ENCODE measurements around the gene ARHGAP5.
"Not testable (repeated sequence)": the region's sequence is repeated elsewhere in the genome, so short reads cannot be mapped to it uniquely, and the experiment has no call there.

The ARHGAP5 gene

DNA sequence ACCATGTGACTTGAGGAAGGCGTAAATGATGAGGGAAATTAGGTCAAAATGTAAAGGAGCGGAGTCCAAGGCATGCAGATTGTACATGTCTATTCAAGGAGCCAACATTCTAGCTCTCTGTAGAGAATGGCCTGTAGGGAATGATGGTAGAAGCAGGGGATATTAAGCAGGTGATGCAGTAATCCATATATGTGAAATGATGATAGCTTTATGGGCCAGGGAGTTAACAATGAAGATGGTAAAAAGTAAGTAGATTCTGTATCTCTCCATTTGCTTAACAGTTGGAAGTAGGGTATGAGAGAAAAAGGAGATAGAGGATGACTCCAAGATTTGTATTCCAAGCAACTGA, 33.4 kb downstream of the ARHGAP5 start:
- no peak for DNase-seq (ENCODE audit: low read depth)

DNA sequence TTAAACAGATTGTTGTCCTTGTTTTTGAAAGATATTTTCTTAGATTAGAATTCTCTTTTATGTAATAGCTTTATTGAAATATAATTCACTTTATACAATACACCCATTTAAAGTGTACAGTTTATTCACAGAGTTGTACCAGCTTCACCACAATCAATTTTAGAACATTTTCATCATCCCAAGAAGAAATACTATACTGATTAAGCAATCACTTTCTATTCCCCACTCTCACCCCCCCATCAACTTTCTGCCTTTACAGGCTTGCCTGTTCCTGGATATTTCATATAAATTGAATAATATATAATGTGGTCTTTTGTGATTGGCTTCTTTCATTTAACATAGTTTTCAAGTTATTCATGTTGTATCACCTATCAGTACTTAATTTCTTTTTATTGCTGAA, 44.4 kb downstream of the ARHGAP5 start:
- DNase-seq (ENCODE audit: low read depth), result peak; percentile 46

DNA sequence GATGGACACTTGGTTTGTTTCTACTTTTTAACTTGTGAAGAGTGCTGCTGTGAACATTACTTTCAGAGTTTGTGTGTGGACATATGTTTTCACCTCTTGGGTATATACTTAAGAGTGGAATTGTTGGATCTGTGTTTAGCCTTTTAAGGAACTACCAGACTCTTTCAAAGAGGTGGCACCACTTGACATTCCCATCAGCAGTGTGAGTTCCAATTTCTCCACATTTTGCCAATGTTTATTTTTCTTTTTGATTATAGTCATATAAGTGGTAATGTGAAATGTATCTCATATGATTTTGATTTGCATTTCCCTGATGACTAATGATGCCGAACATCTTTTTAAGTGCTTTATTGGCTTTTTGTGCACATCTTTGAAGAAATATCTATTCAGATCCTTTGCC, 44.8 kb downstream of the ARHGAP5 start:
- peak; percentile 85 for DNase-seq (ENCODE audit: low read depth)

DNA sequence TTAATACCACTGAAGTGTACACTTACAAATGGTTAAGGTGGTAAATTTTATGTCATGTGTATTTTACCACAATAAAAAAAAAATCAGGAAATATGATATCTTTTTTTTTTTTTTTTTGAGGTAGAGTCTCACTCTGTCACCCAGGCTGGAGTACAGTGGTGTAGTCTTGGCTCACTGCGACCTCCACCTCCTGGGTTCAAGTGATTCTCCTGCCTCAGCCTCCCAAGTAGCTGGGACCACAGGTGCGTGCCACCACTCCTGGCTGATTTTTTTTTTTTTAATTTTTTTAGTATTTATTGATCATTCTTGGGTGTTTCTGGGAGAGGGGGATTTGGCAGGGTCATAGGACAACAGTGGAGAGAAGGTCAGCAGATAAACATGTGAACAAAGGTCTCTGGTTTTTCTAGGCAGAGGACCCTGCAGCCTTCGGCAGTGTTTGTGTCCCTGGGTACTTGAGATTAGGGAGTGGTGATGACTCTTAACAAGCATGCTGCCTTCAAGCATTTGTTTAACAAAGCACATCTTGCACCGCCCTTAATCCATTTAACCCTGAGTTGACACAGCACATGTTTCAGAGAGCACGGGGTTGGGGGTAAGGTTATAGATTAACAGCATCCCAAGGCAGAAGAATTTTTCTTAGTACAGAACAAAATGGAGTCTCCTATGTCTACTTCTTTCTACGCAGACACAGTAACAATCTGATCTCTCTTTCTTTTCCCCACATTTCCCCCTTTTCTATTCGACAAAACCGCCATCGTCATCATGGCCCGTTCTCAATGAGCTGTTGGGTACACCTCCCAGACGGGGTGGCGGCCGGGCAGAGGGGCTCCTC, 50.0 kb downstream of the ARHGAP5 start:
- DNase-seq (ENCODE audit: low read depth), result not testable (repeated sequence)

DNA sequence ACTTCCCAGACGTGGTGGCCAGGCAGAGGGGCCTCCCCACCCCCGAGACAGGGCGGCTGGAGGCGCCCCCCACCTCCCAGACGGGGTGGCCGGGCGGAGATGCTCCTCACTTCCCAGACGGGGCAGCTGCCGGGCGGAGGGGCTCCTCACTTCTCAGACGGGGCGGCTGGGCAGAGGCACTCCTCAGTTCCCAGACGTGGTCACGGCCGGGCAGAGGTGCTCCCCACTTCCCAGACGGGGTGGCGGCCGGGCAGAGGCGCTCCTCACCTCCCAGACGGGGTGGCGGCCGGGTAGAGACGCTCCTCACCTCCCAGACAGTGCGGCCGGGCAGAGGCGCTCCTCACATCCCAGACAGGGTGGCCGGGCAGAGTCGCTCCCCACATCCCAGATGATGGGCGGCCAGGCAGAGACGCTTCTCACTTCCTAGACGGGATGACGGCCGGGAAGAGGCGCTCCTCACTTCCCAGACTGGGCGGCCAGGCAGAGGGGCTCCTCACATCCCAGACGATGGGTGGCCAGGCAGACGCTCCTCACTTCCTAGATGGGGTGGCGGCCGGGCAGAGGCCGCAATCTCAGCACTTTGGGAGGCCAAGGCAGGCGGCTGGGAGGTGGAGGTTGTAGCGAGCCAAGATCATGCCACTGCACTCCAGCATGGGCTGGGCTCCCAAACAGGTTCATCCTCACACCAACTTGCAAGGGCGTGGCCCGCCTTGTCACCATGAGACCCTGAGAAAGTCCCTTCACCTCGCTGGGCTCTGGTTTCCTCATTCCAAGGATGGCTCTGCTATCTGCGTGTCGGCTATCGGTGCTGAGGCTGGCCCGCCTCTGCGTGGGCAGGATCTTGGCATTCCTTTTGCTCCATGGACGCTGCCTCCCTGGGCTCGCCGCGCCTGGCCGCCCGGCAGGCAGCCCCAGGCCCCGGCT, 50.9 kb downstream of the ARHGAP5 start:
- DNase-seq (ENCODE audit: low read depth), result not testable (repeated sequence)

DNA sequence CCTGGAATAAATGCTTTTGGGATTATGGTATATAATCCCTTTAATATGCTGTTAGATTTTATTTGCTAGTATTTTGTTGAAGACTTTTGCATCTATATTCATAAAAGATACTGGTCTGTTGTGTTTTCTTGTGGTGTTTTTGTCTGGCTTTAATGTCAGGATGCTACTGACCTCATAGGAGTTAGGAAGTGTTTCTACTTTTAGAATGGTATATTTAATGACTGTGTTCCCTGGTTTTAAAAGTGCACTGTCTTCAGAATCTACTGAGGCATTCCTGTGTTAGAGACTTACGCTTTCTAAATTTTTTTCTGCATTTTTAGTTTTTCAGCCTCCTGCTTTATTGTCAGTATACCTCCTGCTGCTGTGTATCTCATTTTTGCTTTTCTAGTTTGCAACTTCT, 51.6 kb downstream of the ARHGAP5 start:
- no peak for DNase-seq (ENCODE audit: low read depth)

DNA sequence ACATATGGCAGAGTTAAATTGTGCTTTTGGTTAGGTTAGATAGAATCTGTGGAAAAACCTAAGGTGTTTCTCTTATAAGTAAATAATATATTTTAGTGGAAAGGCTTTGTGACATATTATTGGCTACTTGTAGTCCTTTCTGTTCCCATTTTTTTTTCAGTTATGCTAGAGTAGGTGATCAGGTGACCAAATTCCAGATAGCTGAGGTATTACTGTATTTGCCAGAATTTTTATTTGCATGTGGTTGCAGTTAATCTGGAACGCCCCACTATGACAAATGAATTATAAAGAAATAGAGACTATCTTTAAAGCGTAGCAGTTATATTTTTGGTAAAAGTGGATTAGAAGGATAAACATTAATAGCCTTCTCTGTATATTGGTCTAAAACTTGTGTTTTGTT, 52.0 kb downstream of the ARHGAP5 start:
- DNase-seq (ENCODE audit: low read depth), result peak; percentile 12

DNA sequence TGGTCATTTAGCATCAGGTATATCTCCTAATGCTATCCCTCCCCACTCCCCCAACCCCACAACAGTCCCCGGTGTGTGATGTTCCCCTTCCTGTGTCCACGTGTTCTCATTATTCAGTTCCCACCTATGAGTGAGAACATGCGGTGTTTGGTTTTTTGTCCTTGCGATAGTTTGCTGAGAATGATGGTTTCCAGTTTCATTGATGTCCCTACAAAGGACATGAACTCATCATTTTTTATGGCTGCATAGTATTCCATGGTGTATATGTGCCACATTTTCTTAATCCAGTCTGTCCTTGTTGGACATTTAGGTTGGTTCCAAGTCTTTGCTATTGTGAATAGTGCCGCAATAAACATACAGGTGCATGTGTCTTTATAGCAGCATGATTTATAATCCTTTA, 54.6 kb downstream of the ARHGAP5 start:
- not testable (repeated sequence) for DNase-seq (ENCODE audit: low read depth)

DNA sequence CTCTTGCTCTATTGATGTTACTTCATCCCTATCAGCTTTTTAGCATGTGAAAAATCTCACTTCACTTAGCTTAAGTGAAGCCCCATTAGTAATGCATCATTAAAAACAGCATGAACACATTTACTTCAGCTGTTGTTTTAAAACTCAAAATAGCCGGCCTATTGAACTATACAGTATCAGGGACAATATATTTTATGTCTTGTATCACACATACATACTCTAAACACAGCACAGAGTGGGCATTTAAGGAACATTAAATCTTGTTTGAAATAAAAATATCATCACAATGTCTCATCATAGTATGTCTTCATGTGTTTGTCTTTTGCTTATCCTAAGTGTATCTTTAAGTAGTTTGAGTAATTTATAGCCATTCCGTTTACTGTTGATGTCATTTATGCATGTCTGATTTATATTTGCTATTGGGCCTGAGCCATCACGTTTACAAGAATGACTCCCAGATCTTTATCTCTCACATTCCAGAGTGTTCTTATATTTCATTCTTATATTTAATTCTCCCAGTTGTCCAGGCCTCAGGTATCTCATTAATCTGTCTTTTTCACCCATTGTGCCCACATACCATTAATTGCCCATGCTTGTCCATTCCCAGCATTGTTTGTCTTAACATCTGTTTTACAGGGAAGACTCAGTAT, 57.5 kb downstream of the ARHGAP5 start:
- no peak for DNase-seq (ENCODE audit: low read depth)

DNA sequence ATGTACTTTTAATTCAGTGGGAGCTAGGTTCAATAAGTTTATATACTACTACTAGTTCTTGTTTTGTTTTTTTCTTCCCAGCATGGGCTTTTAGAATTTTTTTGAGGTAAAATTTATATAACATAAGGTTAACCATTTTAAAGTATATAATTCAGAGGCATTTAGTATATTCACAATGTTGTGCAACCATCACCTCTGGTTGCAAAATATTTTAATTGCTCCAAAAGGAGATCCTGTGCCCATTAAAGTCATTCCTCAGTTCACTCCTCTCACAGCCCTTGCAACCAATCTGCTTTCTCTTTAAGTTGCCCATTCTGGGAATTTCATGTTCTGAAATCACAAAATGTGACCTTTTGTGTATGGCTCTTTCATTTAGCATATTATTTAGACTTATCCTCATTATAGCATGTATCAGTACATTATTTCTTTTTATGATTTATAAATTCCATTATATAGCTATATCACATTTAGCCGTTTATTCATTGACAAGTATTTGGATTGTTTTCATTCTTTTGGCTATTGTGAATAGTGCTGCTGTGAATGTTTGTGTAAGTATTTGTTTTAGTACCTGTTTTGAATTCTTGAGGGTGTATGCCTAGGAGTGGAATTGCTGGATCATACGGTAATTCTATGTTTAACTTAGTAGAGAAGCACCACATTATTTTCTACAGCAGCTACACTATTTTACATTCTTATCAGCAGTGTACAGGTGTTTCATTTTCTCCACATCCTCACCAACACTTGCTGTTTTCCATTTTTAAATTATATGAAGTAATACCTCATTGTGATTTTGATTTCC, 59.1 kb downstream of the ARHGAP5 start:
- peak; percentile 8 for DNase-seq (ENCODE audit: low read depth)

DNA sequence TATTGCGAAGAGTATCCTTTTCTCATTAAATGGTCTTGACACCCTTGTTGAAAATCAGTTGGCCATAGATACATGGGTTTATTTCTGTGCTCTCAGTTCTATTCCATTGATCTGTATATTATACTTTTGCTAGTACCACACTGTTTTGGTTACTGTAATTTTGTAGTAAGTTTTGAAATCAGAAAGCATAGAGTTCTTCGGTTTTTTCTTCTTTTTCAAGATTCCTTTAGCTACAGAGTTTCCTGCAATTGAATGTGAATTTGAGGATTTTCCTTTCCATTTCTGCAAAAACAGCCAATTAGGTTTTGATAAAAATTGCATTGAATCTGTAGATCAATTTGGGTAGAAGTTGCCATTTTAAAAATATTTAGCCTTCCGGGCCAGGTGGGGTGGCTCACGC, 60.2 kb downstream of the ARHGAP5 start:
- no peak for DNase-seq (ENCODE audit: low read depth)

DNA sequence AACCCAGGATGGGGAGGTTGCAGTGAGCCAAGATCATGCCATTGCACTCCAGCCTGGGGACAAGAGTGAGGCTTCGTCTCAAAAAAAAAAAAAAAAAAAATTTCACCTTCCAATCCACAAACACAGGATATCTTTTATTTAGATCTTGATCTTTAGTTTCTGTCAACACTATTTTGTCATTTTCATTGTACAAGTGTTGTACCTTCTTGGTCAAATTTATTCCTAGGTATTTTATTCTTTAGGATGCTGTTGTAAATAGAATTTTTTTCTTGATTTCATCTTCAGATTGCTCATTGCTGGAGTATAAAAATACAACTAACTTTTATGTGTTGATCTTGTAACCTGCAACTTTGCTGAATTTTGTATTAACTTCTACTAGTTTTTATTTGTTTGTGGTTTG, 60.8 kb downstream of the ARHGAP5 start:
- no peak for DNase-seq (ENCODE audit: low read depth)

DNA sequence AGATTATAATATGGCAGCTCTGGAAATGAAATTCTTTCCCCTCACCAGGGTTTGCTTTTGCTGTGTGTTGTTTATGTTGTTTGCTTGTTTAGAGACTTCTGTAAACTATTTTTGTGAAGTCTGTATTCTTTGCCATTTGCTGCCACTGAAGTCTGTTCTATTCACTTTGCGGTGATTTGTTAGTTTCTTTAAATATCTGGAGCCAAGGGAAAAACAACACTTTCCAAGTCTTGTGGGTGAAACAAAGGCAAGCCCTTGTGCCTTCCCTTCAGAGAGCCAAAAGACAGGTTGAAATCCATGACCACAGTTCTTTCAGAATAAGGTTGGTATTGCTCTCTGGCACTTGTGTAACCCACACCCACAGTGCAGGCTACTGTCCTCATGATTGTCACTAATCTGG, 65.2 kb downstream of the ARHGAP5 start:
- no peak for DNase-seq (ENCODE audit: low read depth)

DNA sequence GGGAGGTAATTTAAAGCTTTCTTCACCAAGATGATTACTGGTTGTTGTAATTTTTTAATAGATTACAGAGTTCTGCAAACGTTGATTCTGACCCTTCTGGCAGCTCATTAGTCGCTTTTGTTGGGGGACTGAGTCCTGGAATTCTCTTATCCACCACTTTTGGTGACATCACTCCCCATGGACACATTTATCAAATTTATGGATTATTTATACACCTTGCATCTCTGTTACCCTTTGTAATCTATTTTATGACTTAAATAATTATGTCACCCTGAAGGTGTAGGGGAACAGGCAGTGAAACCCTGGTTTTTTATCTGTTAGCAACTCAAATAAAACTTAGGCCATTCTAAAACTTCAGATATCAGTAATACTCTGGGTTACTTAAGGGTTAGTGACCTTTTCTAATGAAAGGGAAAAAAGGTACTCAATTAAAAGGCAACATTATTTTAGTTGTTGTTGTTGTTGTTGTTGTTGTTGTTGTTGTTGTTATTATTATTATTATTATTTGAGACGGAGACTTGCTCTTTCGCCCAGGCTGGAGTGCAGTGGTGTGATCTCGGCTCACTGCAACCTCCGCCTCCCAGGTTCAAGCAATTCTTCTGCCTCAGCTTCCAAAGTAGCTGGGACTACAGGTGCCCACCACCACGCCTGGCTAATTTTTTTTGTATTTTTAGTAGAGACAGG, 65.8 kb downstream of the ARHGAP5 start:
- DNase-seq (ENCODE audit: low read depth), result no peak

DNA sequence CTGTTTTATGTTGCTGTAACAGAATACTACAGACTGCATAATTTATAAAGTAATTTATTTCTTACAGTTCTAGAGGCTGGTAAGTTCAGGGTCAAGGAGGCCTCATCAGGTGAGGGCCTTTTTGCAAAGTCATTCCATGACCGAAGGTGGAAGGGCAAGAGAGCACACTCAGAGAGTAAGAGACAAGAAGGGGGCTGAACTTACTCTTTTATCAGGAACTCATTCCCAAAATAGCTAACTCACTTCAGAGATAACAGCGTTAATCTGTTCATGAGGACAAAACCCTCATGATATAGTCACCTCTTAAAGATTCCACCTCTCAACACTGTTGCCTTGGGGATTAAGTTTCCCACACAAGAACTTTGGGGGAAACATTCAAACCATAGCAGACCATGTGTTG, 73.3 kb downstream of the ARHGAP5 start:
- no peak for DNase-seq (ENCODE audit: low read depth)

DNA sequence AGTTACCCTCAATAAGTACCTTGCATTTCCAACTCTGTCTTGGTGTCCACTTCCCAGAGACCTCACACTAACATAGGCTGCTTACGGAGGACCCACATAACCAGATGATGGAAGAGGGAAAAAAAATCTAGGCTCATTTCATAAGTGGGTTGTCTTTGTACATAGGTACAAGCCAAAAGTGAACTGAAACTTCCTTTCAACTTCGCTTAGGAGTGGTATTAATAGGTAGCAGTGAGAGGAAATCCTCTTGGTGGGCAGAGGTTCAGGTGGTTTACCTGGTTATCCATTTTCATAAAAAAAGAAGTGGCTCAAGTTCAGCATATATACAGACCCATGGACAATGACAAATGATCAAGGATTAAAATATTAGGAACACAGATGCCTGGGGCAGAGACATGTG, 88.9 kb downstream of the ARHGAP5 start:
- no peak for DNase-seq (ENCODE audit: low read depth)

DNA sequence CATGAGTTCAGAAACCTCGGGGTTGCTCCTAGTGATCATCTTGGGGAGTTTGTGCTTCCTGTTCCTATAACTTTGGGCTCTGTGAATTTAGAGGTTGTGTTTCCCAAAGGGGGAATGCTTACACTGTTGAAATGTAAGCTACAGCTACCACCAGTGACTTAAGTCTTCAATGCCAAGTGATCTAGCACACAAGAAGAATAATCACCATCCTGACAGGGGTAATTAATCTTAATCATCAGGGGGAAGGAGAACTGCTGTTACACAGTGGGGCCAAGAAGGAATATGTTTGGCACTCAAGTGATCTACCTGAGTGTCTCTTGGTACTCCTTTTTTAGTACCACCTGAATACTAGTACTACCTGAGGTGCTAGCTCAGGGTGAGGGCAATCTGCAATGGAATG, 89.8 kb downstream of the ARHGAP5 start:
- DNase-seq (ENCODE audit: low read depth), result no peak

DNA sequence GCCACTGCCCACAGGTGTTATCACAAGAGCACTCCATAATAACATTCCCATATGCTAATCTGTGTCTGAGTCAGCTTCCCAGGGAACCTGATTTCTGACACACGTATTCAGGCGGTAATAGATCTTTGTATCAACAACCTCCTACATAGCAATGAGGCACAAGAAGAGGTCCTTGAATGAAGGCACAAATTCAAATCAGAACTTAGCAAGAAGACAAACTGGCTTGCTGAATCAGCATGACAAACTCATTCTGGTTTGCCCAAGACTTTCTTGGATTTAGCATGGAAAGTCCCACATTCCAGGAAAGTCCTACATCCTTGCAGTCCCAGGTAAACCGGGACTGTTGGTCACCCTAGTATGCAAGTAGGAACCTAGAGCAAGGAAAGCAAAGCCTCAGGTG, 90.8 kb downstream of the ARHGAP5 start:
- no peak for DNase-seq (ENCODE audit: low read depth)

DNA sequence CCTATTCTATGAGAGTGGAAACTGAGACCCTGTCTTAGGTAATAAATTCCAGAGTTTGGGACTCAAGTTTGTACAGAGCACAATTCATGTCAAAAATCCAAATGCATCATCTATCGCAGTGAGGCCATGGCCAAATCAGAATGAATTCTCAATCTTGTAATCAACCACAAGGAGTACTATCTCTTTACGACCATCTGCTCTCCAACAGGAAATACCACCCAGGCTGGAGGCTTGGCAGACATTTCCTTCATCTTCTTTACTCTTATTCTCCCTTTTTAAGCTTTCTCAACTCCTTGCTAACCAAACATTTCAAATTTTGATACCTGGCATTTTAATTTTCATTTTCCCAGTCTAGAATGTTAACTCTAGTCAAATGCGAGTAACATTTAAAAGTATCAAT, 92.1 kb downstream of the ARHGAP5 start:
- no peak for DNase-seq (ENCODE audit: low read depth)

DNA sequence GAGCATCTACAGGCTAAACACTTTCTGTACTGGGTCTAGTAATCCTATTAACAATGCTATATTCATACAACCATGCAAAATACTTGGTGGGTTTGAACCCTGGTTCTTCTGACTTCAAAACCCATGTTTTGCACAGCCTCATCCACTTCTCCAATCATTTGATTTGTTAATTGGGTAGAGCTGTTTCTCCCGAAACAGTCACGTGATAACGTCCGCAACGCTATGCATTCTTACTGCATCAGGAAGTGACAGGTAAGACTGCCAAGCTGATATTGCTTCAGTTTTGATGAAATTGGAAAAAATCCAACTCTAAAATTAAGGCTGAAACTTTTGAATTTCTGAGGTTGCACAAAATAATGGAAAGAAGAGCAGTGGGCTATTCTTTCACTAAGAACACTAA, 94.4 kb downstream of the ARHGAP5 start:
- no peak for DNase-seq (ENCODE audit: low read depth)

Measured in fibroblast of gingiva (primary cell).